HG02642 (cell line): Measurements from ENCODE around the gene SRCAP.

Experiments used
- ATAC-seq: cut with Tn5 transposase; IDR thresholded peaks from one replicate; pipeline ENCODE4 v1.9.1; 2021; ENCODE audit warnings: mild to moderate bottlenecking; ENCODE audit not compliant: unreplicated experiment, poor library complexity

The SRCAP gene

GRCh38 chr16:30768583-30769181, 69.7 kb downstream of the SRCAP start:
- no peak for ATAC-seq

- ATAC-seq: no peak
Measured at GRCh38 chr16:30769379-30770089, 70.6 kb downstream of the SRCAP start.

GRCh38 chr16:30771726-30772125, 72.8 kb downstream of the SRCAP start:
- no peak for ATAC-seq

- no peak for ATAC-seq
Measured at GRCh38 chr16:30773826-30774225, 74.9 kb downstream of the SRCAP start.

GRCh38 chr16:30774367-30775130, 75.6 kb downstream of the SRCAP start:
- ATAC-seq: peak; percentile 5

GRCh38 chr16:30775131-30775391, 76.1 kb downstream of the SRCAP start:
- ATAC-seq: no peak

GRCh38 chr16:30775392-30776188, 76.6 kb downstream of the SRCAP start:
- peak; percentile 65 for ATAC-seq

- no peak for ATAC-seq
Measured at GRCh38 chr16:30777591-30778297, 78.8 kb downstream of the SRCAP start.

GRCh38 chr16:30778549-30779244, 79.7 kb downstream of the SRCAP start:
- no peak for ATAC-seq

GRCh38 chr16:30779596-30779995, 80.6 kb downstream of the SRCAP start:
- ATAC-seq: no peak

- no peak for ATAC-seq
Measured at GRCh38 chr16:30780021-30780420, 81.0 kb downstream of the SRCAP start.

- no peak for ATAC-seq
Measured at GRCh38 chr16:30780549-30780948, 81.6 kb downstream of the SRCAP start.

- ATAC-seq: no peak
Measured at GRCh38 chr16:30782486-30783279, 83.7 kb downstream of the SRCAP start.

GRCh38 chr16:30783280-30784109, 84.5 kb downstream of the SRCAP start:
- ATAC-seq: no peak

- ATAC-seq: no peak
Measured at GRCh38 chr16:30784215-30784614, 85.2 kb downstream of the SRCAP start.

- ATAC-seq: no peak
Measured at GRCh38 chr16:30785126-30786106, 86.4 kb downstream of the SRCAP start.
